Activated CD8-positive, alpha-beta T cell treated with anti-CD3 and anti-CD28 coated beads for 36 hours (primary cell): ENCODE results near the gene APOO. TPM values are rescaled to one million over a fixed set of nuclear protein-coding genes. Genes with fewer than 3 reads are reported as not detected.
A peak's percentile ranks its signal among the peaks of the same experiment; 100 is the strongest.
"Not testable (repeated sequence)": the region's sequence is repeated elsewhere in the genome, so short reads cannot be mapped to it uniquely, and the experiment has no call there.

ENCODE experiments used
- ATAC-seq: fragments of 200-7000 bp; cut with Tn5 transposase; one replicate; pipeline ENCODE4 v1.10.0; 2021; ENCODE audit warnings: mild to moderate bottlenecking, moderate library complexity
- CTCF ChIA-PET: fragments of 350-600 bp; sonication (Branson Sonifier 250); formaldehyde crosslinking; loops from one replicate; lab custom pipeline; 2021; ENCODE audit warnings: antibody characterized with exemption; lab: Charles Lee
- POLR2A ChIA-PET: fragments of 350-600 bp; sonication (Branson Sonifier 250); formaldehyde crosslinking; loops from one replicate; lab custom pipeline; 2021; ENCODE audit warnings: antibody characterized with exemption; lab: Charles Lee
- DNase-seq: peaks from one replicate; pipeline ENCODE4 v3.0.0-alpha.2; 2020
- H3K27ac Mint-ChIP-seq: one replicate; pipeline ENCODE4 v1.8.0; 2021; ENCODE audit warnings: mild to moderate bottlenecking, mixed read lengths
- H3K27me3 Mint-ChIP-seq: one replicate; pipeline ENCODE4 v1.8.0; 2021; ENCODE audit warnings: mixed read lengths
- H3K36me3 Mint-ChIP-seq: one replicate; pipeline ENCODE4 v1.8.0; 2021; ENCODE audit warnings: low read depth, mixed read lengths
- H3K4me1 Mint-ChIP-seq: one replicate; pipeline ENCODE4 v1.8.0; 2021; ENCODE audit warnings: low read depth, mixed read lengths
- H3K4me3 Mint-ChIP-seq: one replicate; pipeline ENCODE4 v1.8.0; 2021; ENCODE audit warnings: mild to moderate bottlenecking, moderate library complexity, mixed read lengths
- H3K9me3 Mint-ChIP-seq: one replicate; pipeline ENCODE4 v1.8.0; 2021; ENCODE audit warnings: mixed read lengths
- CTCF ChIP-seq: fragments of 200-600 bp; IDR thresholded peaks from one replicate; pipeline ENCODE4 v1.8.0; 2022; ENCODE audit warnings: antibody characterized with exemption, mild to moderate bottlenecking
- intact Hi-C: fragments of 100-400 bp; cut with micrococcal nuclease; formaldehyde crosslinking; loops from one replicate; pipeline ENCODE4 v1.10.0; 2022
- total RNA-seq, 2 experiments: library from RNA; stranded (reverse); gene quantifications; one replicate each; pipeline ENCODE4 v1.2.3, GENCODE V29; 2021

APOO gene
- total RNA-seq, 2 experiments from 2014 or later: 34.1 to 35.7 TPM

- ATAC-seq (no peak), DNase-seq (no peak)
- Mint-ChIP-seq H3K27me3 (no peaks in the 10 kb centered on the region), H3K4me3 (no peak overlapping the region), H3K4me1 (peaks cover 9% of the 10 kb centered on the region), H3K36me3 (no peaks in the 10 kb centered on the region), H3K9me3 (no peaks in the 10 kb centered on the region), H3K27ac (no peak overlapping the region)
- ChIA-PET CTCF (interaction anchor here (1.1 kb wide), 1 partner anchor 22 kb away, joined by 4 read pairs; no protein-coding TSS in a partner anchor), POLR2A (no interaction called here)
- TF ChIP-seq CTCF: no peak
- intact Hi-C loops: no loop called here
These were observed 28.2 kb downstream of the APOO start for GRCh38 chrX:23879380-23880090.

DNA sequence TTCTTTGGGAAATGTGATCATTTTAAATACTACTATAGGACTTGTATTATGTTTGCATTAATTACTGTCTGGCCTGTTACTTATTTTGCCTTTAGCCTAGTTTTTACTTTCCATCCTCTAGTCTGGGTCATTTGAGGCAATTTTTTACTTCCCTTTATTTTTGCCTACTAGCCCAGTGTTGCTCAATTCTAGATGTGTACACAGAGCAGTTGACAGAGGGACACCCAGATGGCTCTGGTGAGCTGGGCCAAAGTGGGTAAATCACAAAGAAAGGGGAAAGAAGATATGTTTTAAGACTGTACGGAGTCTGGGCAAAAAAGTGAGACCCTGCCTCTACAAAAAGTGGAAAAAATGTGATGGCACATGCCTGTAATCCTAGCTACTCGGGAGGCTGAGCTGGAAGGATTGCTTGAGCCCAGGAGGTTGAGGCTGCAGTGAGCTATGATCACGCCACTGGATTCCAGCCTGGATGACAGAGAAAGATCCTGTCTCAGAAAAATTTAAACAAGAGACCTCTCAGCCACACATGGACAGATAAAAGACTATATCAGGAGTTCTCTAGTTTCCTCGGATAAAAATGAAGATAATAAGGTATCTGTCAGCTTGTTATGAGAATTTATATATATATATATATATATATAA is 35.7 kb downstream of the APOO start:
- Mint-ChIP-seq H3K27ac (no peak overlapping the region), H3K27me3 (no peaks in the 10 kb centered on the region), H3K9me3 (no peaks in the 10 kb centered on the region), H3K4me3 (no peak overlapping the region), H3K36me3 (peaks cover 6% of the 10 kb centered on the region), H3K4me1 (no peaks in the 10 kb centered on the region)
- POLR2A ChIA-PET: no interaction called here
- DNase-seq (no peak), ATAC-seq (no peak)
- CTCF ChIA-PET: no interaction called here
- no peak for TF ChIP-seq CTCF
- intact Hi-C loops: no loop called here

GRCh38 chrX:23870041-23870440 is 37.7 kb downstream of the APOO start:
- DNase-seq: no peak
- POLR2A ChIA-PET: no interaction called here
- peaks cover 6% of the 10 kb centered on the region for H3K36me3 Mint-ChIP-seq
- no peaks in the 10 kb centered on the region for H3K27me3 Mint-ChIP-seq
- no peak overlapping the region for H3K27ac Mint-ChIP-seq
- intact Hi-C loops: no loop called here
- H3K9me3 Mint-ChIP-seq: no peaks in the 10 kb centered on the region
- CTCF ChIA-PET: no interaction called here
- no peak for ATAC-seq
- H3K4me3 Mint-ChIP-seq: no peak overlapping the region
- TF ChIP-seq CTCF: no peak
- no peaks in the 10 kb centered on the region for H3K4me1 Mint-ChIP-seq

DNA sequence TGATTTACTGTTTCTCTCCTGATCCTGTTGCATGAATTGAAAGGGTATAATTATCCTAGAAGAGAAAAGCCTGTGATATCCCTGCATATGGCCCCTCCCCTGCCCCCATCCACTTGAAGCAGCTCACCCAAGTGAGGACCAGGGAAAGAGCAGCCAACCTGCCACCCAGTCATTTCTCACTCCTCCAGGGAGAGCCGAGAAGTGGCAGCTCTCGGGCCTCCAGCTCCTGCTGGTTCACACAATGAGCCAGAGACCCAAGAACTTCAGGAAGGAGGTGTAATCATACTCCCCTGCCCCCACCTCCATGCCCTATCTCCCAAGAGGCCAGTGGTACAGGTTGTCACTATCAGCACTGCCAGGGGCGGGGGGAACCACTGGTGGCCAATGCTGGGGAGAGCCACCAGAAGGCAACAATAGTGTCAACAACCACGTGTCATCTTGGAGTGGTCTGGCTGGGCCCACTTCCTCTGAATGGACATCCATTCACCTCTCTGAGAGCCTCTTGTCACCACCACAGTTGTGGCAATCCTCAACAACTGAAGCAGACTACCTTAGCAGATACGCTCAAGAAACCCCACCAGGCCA is 42.9 kb downstream of the APOO start:
- POLR2A ChIA-PET: no interaction called here
- H3K36me3 Mint-ChIP-seq: peaks cover 11% of the 10 kb centered on the region
- H3K4me3 Mint-ChIP-seq: no peak overlapping the region
- H3K27me3 Mint-ChIP-seq: no peaks in the 10 kb centered on the region
- TF ChIP-seq CTCF: no peak
- peaks cover 4% of the 10 kb centered on the region for H3K4me1 Mint-ChIP-seq
- DNase-seq (no peak), ATAC-seq (no peak)
- CTCF ChIA-PET: no interaction called here
- intact Hi-C loops: no loop called here
- no peak overlapping the region for H3K27ac Mint-ChIP-seq
- no peaks in the 10 kb centered on the region for H3K9me3 Mint-ChIP-seq

GRCh38 chrX:23861952-23862351 is 45.8 kb downstream of the APOO start:
- H3K27me3 Mint-ChIP-seq, POLR2A ChIA-PET, H3K36me3 Mint-ChIP-seq, H3K9me3 Mint-ChIP-seq, DNase-seq, intact Hi-C loops, H3K27ac Mint-ChIP-seq, H3K4me1 Mint-ChIP-seq, H3K4me3 Mint-ChIP-seq: not testable (repeated sequence)
- CTCF ChIA-PET: interaction anchor here (1.3 to 1.6 kb wide), 2 partner anchors 12 to 65 kb away, joined by 3 to 5 read pairs; no protein-coding TSS in a partner anchor
- ATAC-seq: peak; percentile 27
